Hepatocyte (in vitro differentiated cells): ENCODE data around the gene OBP2B.
"Not testable (repeated sequence)": the region's sequence is repeated elsewhere in the genome, so short reads cannot be mapped to it uniquely, and the experiment has no call there.

Source experiments
- EZH2phosphoT487 ChIP-seq: fragments of 200-600 bp; sonication (generic); IDR thresholded peaks from one replicate; pipeline ENCODE4 v1.6.1; 2018; ENCODE audit warnings: antibody characterized with exemption, mild to moderate bottlenecking, low read depth, moderate library complexity; ENCODE audit not compliant: unreplicated experiment, severe bottlenecking
- TF ChIP-seq, protein P1 (sequence below): fragments of 200-600 bp; sonication (generic); IDR thresholded peaks from 2 replicates; pipeline ENCODE4 v1.5.1; 2016; ENCODE audit warnings: antibody characterized with exemption, mild to moderate bottlenecking; ENCODE audit not compliant: poor library complexity

DNA sequence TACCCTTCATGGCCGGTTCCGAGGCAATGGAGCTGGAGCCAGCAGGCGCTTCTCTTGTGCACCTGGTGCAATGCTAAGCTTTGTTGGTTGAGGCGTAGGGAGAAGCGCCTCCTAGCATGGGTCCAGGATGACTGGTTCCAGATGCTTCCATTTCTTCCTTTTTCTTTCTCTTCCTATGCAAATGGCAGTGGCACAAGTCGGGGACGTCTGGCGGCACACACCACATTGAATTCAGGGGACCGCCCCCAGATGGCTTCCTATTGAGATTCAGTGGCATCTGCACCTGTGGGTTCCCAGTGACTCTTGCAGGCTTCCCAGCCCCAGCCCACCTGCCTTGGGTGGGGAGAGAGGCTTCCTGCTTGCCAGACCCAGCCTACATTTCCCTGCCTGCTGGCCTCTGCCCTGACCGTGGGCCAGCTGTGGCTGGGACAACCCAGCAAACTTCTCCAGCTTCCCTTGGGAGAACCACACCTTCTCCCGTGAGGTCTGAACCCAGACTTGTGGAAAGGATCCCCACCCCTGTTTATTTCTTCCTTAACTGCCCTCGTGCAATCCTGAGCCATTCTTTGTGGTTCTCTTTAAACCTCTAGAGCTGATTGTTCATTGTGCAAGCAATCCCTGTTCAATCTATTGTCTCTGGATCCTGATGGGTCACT, 8.4 kb upstream of the OBP2B start:
- TF ChIP-seq, protein P1, sequence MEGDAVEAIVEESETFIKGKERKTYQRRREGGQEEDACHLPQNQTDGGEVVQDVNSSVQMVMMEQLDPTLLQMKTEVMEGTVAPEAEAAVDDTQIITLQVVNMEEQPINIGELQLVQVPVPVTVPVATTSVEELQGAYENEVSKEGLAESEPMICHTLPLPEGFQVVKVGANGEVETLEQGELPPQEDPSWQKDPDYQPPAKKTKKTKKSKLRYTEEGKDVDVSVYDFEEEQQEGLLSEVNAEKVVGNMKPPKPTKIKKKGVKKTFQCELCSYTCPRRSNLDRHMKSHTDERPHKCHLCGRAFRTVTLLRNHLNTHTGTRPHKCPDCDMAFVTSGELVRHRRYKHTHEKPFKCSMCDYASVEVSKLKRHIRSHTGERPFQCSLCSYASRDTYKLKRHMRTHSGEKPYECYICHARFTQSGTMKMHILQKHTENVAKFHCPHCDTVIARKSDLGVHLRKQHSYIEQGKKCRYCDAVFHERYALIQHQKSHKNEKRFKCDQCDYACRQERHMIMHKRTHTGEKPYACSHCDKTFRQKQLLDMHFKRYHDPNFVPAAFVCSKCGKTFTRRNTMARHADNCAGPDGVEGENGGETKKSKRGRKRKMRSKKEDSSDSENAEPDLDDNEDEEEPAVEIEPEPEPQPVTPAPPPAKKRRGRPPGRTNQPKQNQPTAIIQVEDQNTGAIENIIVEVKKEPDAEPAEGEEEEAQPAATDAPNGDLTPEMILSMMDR = not testable (repeated sequence)
- TF ChIP-seq EZH2phosphoT487 = not testable (repeated sequence)
